ENCODE results near the gene TMED10. TPM values are rescaled to one million over a fixed set of nuclear protein-coding genes. Genes with fewer than 3 reads are reported as not detected.

Gene TMED10
- polyA plus RNA-seq, 3 donors = 262 to 301 (median 284) TPM

GRCh38 chr14:75091251-75091650 lies 85.2 kb downstream of the TMED10 start:
- no peak for DNase-seq (ENCODE audit: low read depth in 3 of 3, low spot score in 2 of 3)

- DNase-seq (ENCODE audit: low read depth in 3 of 3, low spot score in 2 of 3) = no peak
These were observed 86.1 kb downstream of the TMED10 start for GRCh38 chr14:75090353-75090752.

GRCh38 chr14:75088566-75089373 lies 87.6 kb downstream of the TMED10 start:
- peak; percentile 31 to 53 (median 45) for DNase-seq (ENCODE audit: low read depth in 3 of 3, low spot score in 2 of 3)

DNA sequence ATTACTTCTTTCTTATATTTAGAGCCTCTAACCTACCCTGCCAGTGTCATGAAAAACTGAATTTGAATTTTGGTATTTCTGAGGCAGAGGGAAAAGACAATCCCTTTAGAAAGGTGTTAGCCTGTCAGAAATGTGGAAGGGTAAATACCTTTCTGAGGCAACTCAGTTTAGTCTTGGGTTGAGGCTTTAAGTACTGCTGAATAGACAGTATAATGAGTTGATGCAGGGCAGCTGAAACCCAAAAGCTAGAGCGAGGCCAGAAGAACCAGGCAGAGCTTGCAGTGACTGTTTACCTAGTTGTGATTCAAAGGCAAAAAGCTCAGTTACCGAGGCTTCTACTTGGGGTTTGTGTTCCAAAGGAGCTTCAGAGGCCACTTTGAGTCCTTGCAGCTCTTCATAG lies 88.3 kb downstream of the TMED10 start:
- DNase-seq (ENCODE audit: low read depth in 3 of 3, low spot score in 2 of 3) = no peak

GRCh38 chr14:75084513-75084912 lies 91.9 kb downstream of the TMED10 start:
- DNase-seq (ENCODE audit: low read depth in 3 of 3, low spot score in 2 of 3) = no peak

- DNase-seq (ENCODE audit: low read depth in 3 of 3, low spot score in 2 of 3) = no peak
These were observed 93.1 kb downstream of the TMED10 start for GRCh38 chr14:75083271-75083670.

DNA sequence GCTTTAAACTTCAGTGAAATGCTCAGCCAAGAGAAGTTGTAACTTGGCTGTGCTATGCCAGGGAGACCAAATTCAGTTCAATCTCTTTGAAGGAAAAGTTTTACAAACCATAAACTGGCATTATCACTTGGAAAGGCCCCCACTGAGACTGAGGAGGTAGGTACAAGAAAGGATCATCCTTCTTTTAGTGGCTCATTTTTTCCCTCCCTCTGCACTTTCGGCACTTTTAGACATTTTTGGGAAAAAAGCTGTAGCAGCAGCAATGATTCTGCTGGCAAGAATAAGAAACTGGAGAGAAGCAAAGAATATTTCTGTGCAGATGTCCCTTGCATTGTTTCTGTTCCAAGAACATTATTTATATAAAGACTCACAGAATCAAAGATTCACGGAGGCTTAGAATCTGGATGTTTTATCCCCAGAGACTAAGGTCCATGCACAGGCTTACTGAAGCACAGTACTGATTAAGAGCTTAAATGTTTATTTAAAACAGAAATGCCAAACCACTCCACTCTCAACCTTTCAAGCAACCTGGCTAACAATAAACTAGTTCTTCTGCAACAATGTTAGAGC lies 94.7 kb downstream of the TMED10 start:
- no peak for DNase-seq (ENCODE audit: low read depth in 3 of 3, low spot score in 2 of 3)

Other genes starting within 250 kb of the TMED10 start
- 1 to 10 TPM; 6.9 to 8.2 (median 7.0) TPM for gene PGF, start 221.0 kb downstream of the TMED10 start, polyA plus RNA-seq (ENCODE audit: insufficient read length in 3 of 3)
- gene EIF2B2, start 173.7 kb downstream of the TMED10 start, polyA plus RNA-seq (ENCODE audit: insufficient read length in 3 of 3) = 10 to 100 TPM; 69.8 to 74.4 (median 73.9) TPM
- gene MLH3, start 125.1 kb downstream of the TMED10 start, polyA plus RNA-seq (ENCODE audit: insufficient read length in 3 of 3) = 10 to 100 TPM; 35.7 to 37.4 (median 36.2) TPM
- 10 to 100 TPM; 28.1 to 31.1 (median 29.3) TPM for gene ACYP1, start 112.6 kb downstream of the TMED10 start, polyA plus RNA-seq (ENCODE audit: insufficient read length in 3 of 3)
- 1 to 10 TPM; 7.3 to 9.9 (median 9.0) TPM for gene ZC2HC1C, start 107.0 kb downstream of the TMED10 start, polyA plus RNA-seq (ENCODE audit: insufficient read length in 3 of 3)
- gene NEK9, start 49.6 kb downstream of the TMED10 start, polyA plus RNA-seq (ENCODE audit: insufficient read length in 3 of 3) = 100 to 1,000 TPM; 118 to 134 (median 127) TPM
- 100 to 1,000 TPM; 337 to 735 (median 440) TPM for gene FOS, start 102.2 kb upstream of the TMED10 start, polyA plus RNA-seq (ENCODE audit: insufficient read length in 3 of 3)